Measurements from ENCODE around the gene SEMA3D. TPM values are rescaled to one million over a fixed set of nuclear protein-coding genes. Genes with fewer than 3 reads are reported as not detected.

SEMA3D gene
- total RNA-seq, 1 donor: 0.72 TPM

GRCh38 chr7:85078181-85078580 lies 108.7 kb downstream of the SEMA3D start:
- no peak for DNase-seq (ENCODE audit: insufficient read length, low spot score, missing footprints)
- TF ChIP-seq CTCF (IDR thresholded peaks at IDR 0.05; ENCODE audit: extremely low read depth, low read depth, low read length): no peak
- Histone ChIP-seq H2AFZ (ENCODE audit: low read length) (no peak overlapping the region), H4K20me1 (ENCODE audit: insufficient read depth, low read length) (no peaks in the 10 kb centered on the region), H3K4me1 (ENCODE audit: insufficient read depth, low read length) (no peaks in the 10 kb centered on the region), H3K4me2 (ENCODE audit: insufficient read depth, low read length) (no peak overlapping the region), H3K4me3 (ENCODE audit: insufficient read depth, low read length) (no peak overlapping the region), H3K79me2 (ENCODE audit: insufficient read depth, low read length) (no peaks in the 10 kb centered on the region), H3K36me3 (ENCODE audit: insufficient read depth, low read length) (no peaks in the 10 kb centered on the region), H3K9me3 (ENCODE audit: low read depth, low read length) (no peaks in the 10 kb centered on the region), H3K27me3 (ENCODE audit: insufficient read depth, low read length) (peaks cover 30% of the 10 kb centered on the region), H3K27ac (ENCODE audit: low read depth, low read length) (no peak overlapping the region)

- H3K4me1 ChIP-seq (ENCODE audit: insufficient read depth, low read length): no peaks in the 10 kb centered on the region
These were observed 111.0 kb downstream of the SEMA3D start for GRCh38 chr7:85075864-85076263.

DNA sequence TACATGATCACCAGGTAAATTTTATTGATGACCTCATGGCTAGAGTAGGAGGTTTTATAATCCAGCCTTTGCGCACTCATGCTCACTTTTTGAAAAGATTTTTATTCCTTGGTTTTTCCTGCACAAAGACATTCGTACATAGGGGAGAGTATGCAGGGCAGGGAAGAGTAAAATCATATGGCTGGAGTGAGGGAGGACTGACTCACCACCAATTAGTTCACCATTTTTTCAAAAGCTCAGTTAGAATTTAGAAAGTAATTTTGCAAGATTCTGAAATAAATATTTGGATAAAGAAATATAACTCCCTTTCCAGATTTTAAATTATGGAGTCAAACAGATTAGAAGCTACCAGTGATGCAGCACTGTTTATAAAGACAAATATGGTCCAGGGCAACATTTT lies 111.9 kb downstream of the SEMA3D start:
- DNase-seq (ENCODE audit: insufficient read length, low spot score, missing footprints): peak; percentile 18
- no peaks in the 10 kb centered on the region for H3K36me3 ChIP-seq (ENCODE audit: insufficient read depth, low read length)
- H3K79me2 ChIP-seq (ENCODE audit: insufficient read depth, low read length): no peaks in the 10 kb centered on the region
- H3K4me2 ChIP-seq (ENCODE audit: insufficient read depth, low read length): no peak overlapping the region
- no peak for TF ChIP-seq CTCF (IDR thresholded peaks at IDR 0.05; ENCODE audit: extremely low read depth, low read depth, low read length)
- H3K4me1 ChIP-seq (ENCODE audit: insufficient read depth, low read length): no peaks in the 10 kb centered on the region
- H3K27me3 ChIP-seq (ENCODE audit: insufficient read depth, low read length): peaks cover 34% of the 10 kb centered on the region
- no peaks in the 10 kb centered on the region for H4K20me1 ChIP-seq (ENCODE audit: insufficient read depth, low read length)
- no peaks in the 10 kb centered on the region for H3K9me3 ChIP-seq (ENCODE audit: low read depth, low read length)
- no peak overlapping the region for H3K4me3 ChIP-seq (ENCODE audit: insufficient read depth, low read length)
- H2AFZ ChIP-seq (ENCODE audit: low read length): no peak overlapping the region
- no peak overlapping the region for H3K27ac ChIP-seq (ENCODE audit: low read depth, low read length)

More at GRCh38 chr7:85075864-85076263, 111.0 kb downstream of the SEMA3D start:
- Histone ChIP-seq H4K20me1 (ENCODE audit: insufficient read depth, low read length) (no peaks in the 10 kb centered on the region), H3K4me3 (ENCODE audit: insufficient read depth, low read length) (no peak overlapping the region), H3K36me3 (ENCODE audit: insufficient read depth, low read length) (no peaks in the 10 kb centered on the region), H3K79me2 (ENCODE audit: insufficient read depth, low read length) (no peaks in the 10 kb centered on the region), H2AFZ (ENCODE audit: low read length) (no peak overlapping the region), H3K27ac (ENCODE audit: low read depth, low read length) (no peak overlapping the region), H3K9me3 (ENCODE audit: low read depth, low read length) (no peaks in the 10 kb centered on the region), H3K27me3 (ENCODE audit: insufficient read depth, low read length) (peaks cover 36% of the 10 kb centered on the region), H3K4me2 (ENCODE audit: insufficient read depth, low read length) (no peak overlapping the region)
- no peak for TF ChIP-seq CTCF (IDR thresholded peaks at IDR 0.05; ENCODE audit: extremely low read depth, low read depth, low read length)
- DNase-seq (ENCODE audit: insufficient read length, low spot score, missing footprints): no peak

DNA sequence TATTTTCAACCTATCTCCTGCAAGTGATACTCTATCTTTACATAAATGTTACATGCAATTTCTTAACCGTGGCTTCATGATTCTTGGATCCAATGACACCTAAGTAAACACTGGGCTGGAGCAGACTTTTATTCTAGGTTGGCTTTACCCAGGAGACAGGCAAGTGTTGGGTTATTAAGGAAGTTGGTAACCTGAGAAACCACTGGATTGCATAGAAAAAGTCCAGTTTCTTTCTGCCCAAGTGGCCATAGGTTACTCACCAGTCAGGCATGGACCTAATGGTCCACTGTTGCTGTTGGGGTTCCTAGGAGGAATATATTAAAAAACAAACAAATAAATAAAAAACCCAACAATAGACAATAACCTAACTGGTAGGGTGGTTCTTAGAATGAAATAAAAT lies 112.8 kb downstream of the SEMA3D start:
- no peak for TF ChIP-seq CTCF (IDR thresholded peaks at IDR 0.05; ENCODE audit: extremely low read depth, low read depth, low read length)

More for the DNA sequence above, 112.8 kb downstream of the SEMA3D start:
- DNase-seq (ENCODE audit: insufficient read length, low spot score, missing footprints): no peak
- Histone ChIP-seq H3K27me3 (ENCODE audit: insufficient read depth, low read length) (peaks cover 27% of the 10 kb centered on the region), H3K27ac (ENCODE audit: low read depth, low read length) (no peak overlapping the region), H3K9me3 (ENCODE audit: low read depth, low read length) (no peaks in the 10 kb centered on the region), H3K4me3 (ENCODE audit: insufficient read depth, low read length) (no peak overlapping the region), H3K79me2 (ENCODE audit: insufficient read depth, low read length) (no peaks in the 10 kb centered on the region), H3K4me2 (ENCODE audit: insufficient read depth, low read length) (no peak overlapping the region), H3K4me1 (ENCODE audit: insufficient read depth, low read length) (no peaks in the 10 kb centered on the region), H3K36me3 (ENCODE audit: insufficient read depth, low read length) (no peaks in the 10 kb centered on the region), H4K20me1 (ENCODE audit: insufficient read depth, low read length) (no peaks in the 10 kb centered on the region), H2AFZ (ENCODE audit: low read length) (no peak overlapping the region)
